ENCODE results near the gene KIAA1210.

GRCh38 chrX:119093991-119094735 is 33.4 kb downstream of the KIAA1210 start:
- TF ChIP-seq CTCF (conservative IDR thresholded peaks at IDR 0.05 in 1 of 2, IDR thresholded peaks at IDR 0.05 in 1 of 2; ENCODE audit: low read depth in 1 of 2, low read length in 2 of 2), result no peak
- no peak for TF ChIP-seq EZH2 (IDR thresholded peaks at IDR 0.05; ENCODE audit: low read length, missing control alignments)

All from fibroblast of lung (primary cell).